ENCODE data around the gene SLC22A1. TPM values are rescaled to one million over a fixed set of nuclear protein-coding genes. Genes with fewer than 3 reads are reported as not detected.
A peak's percentile ranks its signal among the peaks of the same experiment; 100 is the strongest.

Gene SLC22A1
- total RNA-seq, 1 donor from 2014 or later, result not detected

DNA sequence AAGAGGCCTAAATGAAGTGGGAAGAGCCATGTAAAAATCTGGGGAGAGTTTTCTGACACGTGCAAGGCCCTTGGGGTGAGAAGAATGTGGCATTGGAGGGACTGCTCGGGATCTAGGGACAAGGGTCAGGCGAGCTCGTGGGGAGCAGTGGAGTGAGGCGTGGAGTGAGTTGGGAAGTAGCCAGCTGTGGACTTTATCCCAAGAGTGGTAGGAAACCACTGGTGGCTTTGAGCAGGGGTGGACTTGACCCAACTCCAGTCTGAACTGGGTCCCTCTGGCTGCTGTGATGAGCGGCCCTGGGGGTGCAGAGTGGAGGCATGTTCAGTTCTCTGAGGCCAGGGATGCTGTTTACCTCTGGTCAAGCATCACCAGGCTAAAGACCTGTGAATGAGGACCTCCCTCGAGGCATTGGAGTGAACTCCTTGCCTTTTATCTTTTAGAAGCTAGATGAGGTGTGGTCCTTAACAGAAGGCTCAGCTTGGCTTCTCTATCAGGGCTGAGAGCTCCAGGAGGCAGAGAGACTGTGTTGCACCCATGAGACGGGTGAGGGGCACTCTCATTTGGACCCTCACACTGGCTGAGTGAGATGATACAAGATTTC lies 20.6 kb downstream of the SLC22A1 start:
- intact Hi-C loops (cut with DNase I), result loop anchor here (5.0 kb wide), 2 partner anchors 40 to 100 kb away; no protein-coding TSS in a partner anchor
- peaks cover 18 to 48% of the 10 kb centered on the region in 2 donors for H3K4me1 ChIP-seq
- no peak for DNase-seq (ENCODE audit: low spot score in 2 of 2)

DNA sequence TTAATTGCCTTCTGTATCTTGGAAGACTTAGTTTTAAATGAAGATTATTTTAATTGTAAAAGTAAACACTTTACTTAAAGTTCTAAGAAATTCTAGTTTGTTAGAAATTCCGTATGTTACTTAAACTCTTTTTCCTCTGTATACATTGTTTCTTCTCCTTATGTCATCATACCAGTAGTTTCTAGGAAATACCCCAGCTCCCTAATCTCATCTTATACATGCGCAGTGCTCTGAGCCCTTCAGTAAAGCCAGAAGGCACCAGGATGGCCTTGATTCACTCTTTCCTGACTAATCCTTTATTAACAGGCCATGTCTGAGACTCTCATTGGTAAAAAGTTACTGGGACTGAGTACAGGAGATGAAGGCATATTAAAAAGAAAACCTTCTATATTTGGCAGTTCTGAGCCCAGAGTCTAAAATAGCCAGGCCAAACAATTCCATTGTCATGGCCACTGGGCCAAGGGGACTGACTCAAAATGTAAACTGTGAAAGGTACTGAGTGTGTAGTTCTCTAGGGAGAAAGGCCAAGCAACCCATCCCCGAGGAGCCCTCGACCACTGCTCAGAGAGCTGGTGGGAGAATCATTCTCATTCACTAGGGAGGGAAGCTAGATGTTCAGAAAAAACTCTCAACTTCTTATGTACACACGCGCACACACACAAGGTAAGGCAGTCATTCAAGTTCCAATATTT lies 25.0 kb downstream of the SLC22A1 start:
- peak overlapping the region; percentile 75 to 80 for H3K27ac ChIP-seq
- H3K4me3 ChIP-seq, result no peak overlapping the region
- H3K27me3 ChIP-seq, result no peaks in the 10 kb centered on the region
- peaks cover 13 to 30% of the 10 kb centered on the region in 2 donors for H3K4me1 ChIP-seq
- peak; percentile 49 to 83 for DNase-seq (ENCODE audit: low spot score in 2 of 2)
- no peaks in the 10 kb centered on the region for H3K9me3 ChIP-seq
- TF ChIP-seq, protein P1, sequence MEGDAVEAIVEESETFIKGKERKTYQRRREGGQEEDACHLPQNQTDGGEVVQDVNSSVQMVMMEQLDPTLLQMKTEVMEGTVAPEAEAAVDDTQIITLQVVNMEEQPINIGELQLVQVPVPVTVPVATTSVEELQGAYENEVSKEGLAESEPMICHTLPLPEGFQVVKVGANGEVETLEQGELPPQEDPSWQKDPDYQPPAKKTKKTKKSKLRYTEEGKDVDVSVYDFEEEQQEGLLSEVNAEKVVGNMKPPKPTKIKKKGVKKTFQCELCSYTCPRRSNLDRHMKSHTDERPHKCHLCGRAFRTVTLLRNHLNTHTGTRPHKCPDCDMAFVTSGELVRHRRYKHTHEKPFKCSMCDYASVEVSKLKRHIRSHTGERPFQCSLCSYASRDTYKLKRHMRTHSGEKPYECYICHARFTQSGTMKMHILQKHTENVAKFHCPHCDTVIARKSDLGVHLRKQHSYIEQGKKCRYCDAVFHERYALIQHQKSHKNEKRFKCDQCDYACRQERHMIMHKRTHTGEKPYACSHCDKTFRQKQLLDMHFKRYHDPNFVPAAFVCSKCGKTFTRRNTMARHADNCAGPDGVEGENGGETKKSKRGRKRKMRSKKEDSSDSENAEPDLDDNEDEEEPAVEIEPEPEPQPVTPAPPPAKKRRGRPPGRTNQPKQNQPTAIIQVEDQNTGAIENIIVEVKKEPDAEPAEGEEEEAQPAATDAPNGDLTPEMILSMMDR (IDR thresholded peaks at IDR 0.05), result no peak
- intact Hi-C loops (cut with DNase I), result no loop called here
- no peaks in the 10 kb centered on the region for H3K36me3 ChIP-seq

More for the DNA sequence above, 20.6 kb downstream of the SLC22A1 start:
- Histone ChIP-seq H3K27ac (peak overlapping the region; percentile 90 to 91), H3K4me3 (no peak overlapping the region), H3K36me3 (no peaks in the 10 kb centered on the region), H3K9me3 (no peaks in the 10 kb centered on the region), H3K27me3 (no peaks in the 10 kb centered on the region)
- TF ChIP-seq, protein P1 (IDR thresholded peaks at IDR 0.05), result no peak

DNA sequence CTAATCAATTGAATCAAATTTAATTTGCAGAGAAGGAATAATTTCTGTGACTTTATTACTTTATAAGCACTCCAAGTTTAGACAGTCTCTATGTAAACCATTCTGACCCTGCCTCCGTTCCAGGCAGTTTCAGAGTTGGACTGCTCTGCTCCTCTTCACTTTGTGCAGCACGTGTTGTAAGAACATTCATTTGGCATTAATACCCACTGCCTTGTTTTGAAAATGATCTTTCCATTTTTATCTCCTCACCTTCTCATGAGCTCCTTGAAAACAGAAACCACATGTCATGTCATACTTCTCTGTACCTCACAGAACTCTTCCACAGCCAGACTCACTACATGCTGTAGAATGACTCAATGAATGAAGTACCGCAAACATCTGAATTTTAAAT lies 25.5 kb downstream of the SLC22A1 start:
- DNase-seq (ENCODE audit: low spot score in 2 of 2), result no peak
- H3K9me3 ChIP-seq, result no peaks in the 10 kb centered on the region
- H3K4me3 ChIP-seq, result no peak overlapping the region
- H3K4me1 ChIP-seq, result peaks cover 7 to 25% of the 10 kb centered on the region in 2 donors
- H3K27me3 ChIP-seq, result no peaks in the 10 kb centered on the region
- intact Hi-C loops (cut with DNase I), result no loop called here
- H3K27ac ChIP-seq, result peak overlapping the region; percentile 75 to 80
- no peaks in the 10 kb centered on the region for H3K36me3 ChIP-seq
- TF ChIP-seq, protein P1 (IDR thresholded peaks at IDR 0.05), result no peak

DNA sequence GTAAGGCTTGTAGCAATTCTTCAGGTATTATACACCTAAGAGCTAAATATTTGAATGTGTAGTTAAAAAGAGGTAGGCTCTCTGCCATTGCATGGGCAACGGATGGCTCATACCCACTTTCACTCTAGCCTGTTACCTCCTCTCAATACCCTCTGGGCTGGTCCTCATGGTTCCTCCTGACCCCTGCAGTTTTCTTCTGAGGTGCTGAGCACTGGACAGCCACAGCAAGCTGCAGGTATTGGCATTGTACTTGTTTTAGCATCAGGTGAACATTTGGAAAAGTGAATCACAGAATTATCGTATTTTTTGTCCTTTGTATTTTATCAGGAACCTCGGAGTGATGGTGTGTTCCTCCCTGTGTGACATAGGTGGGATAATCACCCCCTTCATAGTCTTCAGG lies 32.9 kb downstream of the SLC22A1 start:
- Histone ChIP-seq H3K4me3 (no peak overlapping the region), H3K36me3 (no peaks in the 10 kb centered on the region), H3K27ac (no peak overlapping the region), H3K9me3 (peaks cover 0 to 14% of the 10 kb centered on the region in 2 donors), H3K4me1 (peaks cover 0 to 8% of the 10 kb centered on the region in 2 donors), H3K27me3 (no peaks in the 10 kb centered on the region)
- TF ChIP-seq, protein P1 (IDR thresholded peaks at IDR 0.05), result no peak
- DNase-seq (ENCODE audit: low spot score in 2 of 2), result no peak
- intact Hi-C loops (cut with DNase I), result no loop called here

DNA sequence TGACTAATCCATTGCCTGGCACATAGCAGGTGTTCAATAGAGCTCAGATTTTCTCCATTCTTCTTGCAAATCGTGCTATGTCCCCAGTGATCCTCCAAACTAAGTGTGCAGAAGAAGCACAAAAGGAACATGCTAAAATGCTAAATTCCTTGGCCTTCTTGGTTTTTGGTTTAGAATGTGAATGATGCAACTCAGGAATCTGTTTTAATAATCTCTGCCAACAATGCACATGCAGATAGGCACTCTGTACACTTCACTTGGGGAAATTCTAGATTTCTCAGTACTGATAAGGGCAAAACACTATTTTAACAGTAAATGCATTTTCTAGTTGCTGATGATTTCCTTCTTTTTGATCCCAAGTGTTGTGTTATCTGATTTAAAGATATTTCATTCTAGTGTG lies 35.2 kb downstream of the SLC22A1 start:
- Histone ChIP-seq H3K4me1 (peaks cover 0 to 8% of the 10 kb centered on the region in 2 donors), H3K27me3 (no peaks in the 10 kb centered on the region), H3K4me3 (no peak overlapping the region), H3K27ac (peak overlapping the region in 1 of 2 donors; percentile 5), H3K36me3 (no peaks in the 10 kb centered on the region), H3K9me3 (peaks cover 0 to 14% of the 10 kb centered on the region in 2 donors)
- TF ChIP-seq, protein P1 (IDR thresholded peaks at IDR 0.05), result no peak
- no peak for DNase-seq (ENCODE audit: low spot score in 2 of 2)
- intact Hi-C loops (cut with DNase I), result no loop called here

Data from ascending aorta (tissue), 2 donors.